H9 (cell line): ENCODE data around the gene CACNA2D4. TPM values are rescaled to one million over a fixed set of nuclear protein-coding genes. Genes with fewer than 3 reads are reported as not detected.

Source experiments
- DNase-seq: peaks from one replicate; pipeline ENCODE4 v3.0.0-alpha.2; 2017
- H2AFZ ChIP-seq: one replicate; pipeline ENCODE4 v1.6.1; 2013; ENCODE audit warnings: mild to moderate bottlenecking, low read length, control low read depth, moderate library complexity
- H2AK5ac ChIP-seq: 2 replicates; pipeline ENCODE4 v1.6.1; 2013; ENCODE audit warnings: low read length, control low read depth, mixed read lengths; ENCODE audit not compliant: insufficient read length
- H2BK120ac ChIP-seq: one replicate; pipeline ENCODE4 v1.6.1; 2013; ENCODE audit warnings: low read depth, mild to moderate bottlenecking, low read length, control low read depth, inconsistent platforms; ENCODE audit not compliant: poor library complexity, severe bottlenecking
- H2BK12ac ChIP-seq: 2 replicates; pipeline ENCODE4 v1.6.1; 2013; ENCODE audit warnings: low read length, control low read depth, mixed read lengths, low read depth; ENCODE audit not compliant: insufficient read length
- H2BK15ac ChIP-seq: 2 replicates; pipeline ENCODE4 v1.6.1; 2013; ENCODE audit warnings: low read depth, low read length, control low read depth
- H2BK20ac ChIP-seq: one replicate; pipeline ENCODE4 v1.6.1; 2013; ENCODE audit warnings: low read depth, mild to moderate bottlenecking, low read length, control low read depth, inconsistent platforms; ENCODE audit not compliant: poor library complexity, severe bottlenecking
- H2BK5ac ChIP-seq: 2 replicates; pipeline ENCODE4 v1.6.1; 2013; ENCODE audit warnings: low read length, control low read depth, mixed read lengths; ENCODE audit not compliant: insufficient read length
- H3K14ac ChIP-seq: 2 replicates; pipeline ENCODE4 v1.6.1; 2013; ENCODE audit warnings: low read length, control low read depth; ENCODE audit not compliant: insufficient read depth
- H3K18ac ChIP-seq: 2 replicates; pipeline ENCODE4 v1.6.1; 2013; ENCODE audit warnings: low read depth, mild to moderate bottlenecking, mixed read lengths, low read length, control low read depth; ENCODE audit not compliant: insufficient read length
- H3K23ac ChIP-seq: 2 replicates; pipeline ENCODE4 v1.6.1; 2013; ENCODE audit warnings: low read length, control low read depth, mixed read lengths, low read depth; ENCODE audit not compliant: insufficient read length
- H3K23me2 ChIP-seq: 2 replicates; pipeline ENCODE4 v1.6.1; 2013; ENCODE audit warnings: low read depth, mild to moderate bottlenecking, mixed read lengths, low read length, control low read depth; ENCODE audit not compliant: insufficient read length, poor library complexity, severe bottlenecking
- H3K27ac ChIP-seq: 2 replicates; pipeline ENCODE4 v1.5.1; 2013; ENCODE audit warnings: low read length, control low read depth, mixed read lengths, low read depth; ENCODE audit not compliant: insufficient read length
- H3K27me3 ChIP-seq: 2 replicates; pipeline ENCODE4 v1.6.1; 2013; ENCODE audit warnings: low read length, control low read depth, inconsistent platforms; ENCODE audit not compliant: insufficient read depth
- H3K4ac ChIP-seq: 2 replicates; pipeline ENCODE4 v1.6.1; 2013; ENCODE audit warnings: low read depth, mild to moderate bottlenecking, control low read depth, inconsistent platforms, low read length, moderate library complexity
- H3K4me1 ChIP-seq: 2 replicates; pipeline ENCODE4 v1.6.1; 2013; ENCODE audit warnings: low read length, control low read depth, inconsistent platforms; ENCODE audit not compliant: insufficient read depth
- H3K4me2 ChIP-seq: 2 replicates; pipeline ENCODE4 v1.6.1; 2013; ENCODE audit warnings: low read length, control low read depth, mixed read lengths; ENCODE audit not compliant: insufficient read length, insufficient read depth
- H3K56ac ChIP-seq: 2 replicates; pipeline ENCODE4 v1.6.1; 2013; ENCODE audit warnings: low read depth, mild to moderate bottlenecking, mixed read lengths, low read length, control low read depth; ENCODE audit not compliant: insufficient read length
- H3K79me1 ChIP-seq: 2 replicates; pipeline ENCODE4 v1.6.1; 2013; ENCODE audit warnings: low read depth, mild to moderate bottlenecking, moderate library complexity, low read length, control low read depth, inconsistent platforms; ENCODE audit not compliant: insufficient read depth, poor library complexity, severe bottlenecking
- H3K79me2 ChIP-seq: 2 replicates; pipeline ENCODE4 v1.6.1; 2013; ENCODE audit warnings: low read length, control low read depth, inconsistent platforms; ENCODE audit not compliant: insufficient read depth
- H3K9ac ChIP-seq: 2 replicates; pipeline ENCODE4 v1.6.1; 2013; ENCODE audit warnings: low read length, control low read depth, mixed read lengths; ENCODE audit not compliant: insufficient read length; ENCODE audit errors: extremely low read depth
- H3K9me3 ChIP-seq: one replicate; pipeline ENCODE4 v1.6.1; 2013; ENCODE audit warnings: low read depth, low read length, inconsistent platforms; ENCODE audit not compliant: control insufficient read depth
- H3T11ph ChIP-seq: one replicate; pipeline ENCODE4 v1.6.1; 2013; ENCODE audit warnings: mild to moderate bottlenecking, low read length, control low read depth, inconsistent platforms
- H4K20me1 ChIP-seq: one replicate; pipeline ENCODE4 v1.6.1; 2013; ENCODE audit not compliant: control insufficient read depth, insufficient read length, insufficient read depth
- H4K5ac ChIP-seq: 2 replicates; pipeline ENCODE4 v1.6.1; 2013; ENCODE audit warnings: low read depth, mild to moderate bottlenecking, mixed read lengths, low read length, control low read depth; ENCODE audit not compliant: insufficient read length
- H4K8ac ChIP-seq: replicated peaks from 2 replicates; pipeline ENCODE4 v1.6.1; 2013; ENCODE audit warnings: low read length, control low read depth, mixed read lengths, low read depth; ENCODE audit not compliant: insufficient read length
- H4K91ac ChIP-seq: 2 replicates; pipeline ENCODE4 v1.6.1; 2013; ENCODE audit warnings: low read depth, mild to moderate bottlenecking, moderate library complexity, mixed read lengths, low read length, control low read depth; ENCODE audit not compliant: insufficient read length
- H3K27ac Mint-ChIP-seq, 3 experiments: 2 replicates in 2 of 3; 3 replicates in 1 of 3; pipeline ENCODE4 v1.8.0; 2020 to 2021; ENCODE audit warnings: mixed read lengths in 3 of 3, mild to moderate bottlenecking in 1 of 3, moderate library complexity in 1 of 3
- H3K27me3 Mint-ChIP-seq: 2 replicates; pipeline ENCODE4 v1.8.0; 2021; ENCODE audit warnings: low read depth, mild to moderate bottlenecking, moderate library complexity, mixed read lengths
- H3K36me3 Mint-ChIP-seq, 3 experiments: 2 replicates in 2 of 3; 3 replicates in 1 of 3; pipeline ENCODE4 v1.8.0; 2020 to 2021; ENCODE audit warnings: low read depth in 3 of 3, mixed read lengths in 3 of 3; ENCODE audit not compliant: insufficient read depth in 1 of 3
- H3K4me1 Mint-ChIP-seq, 2 experiments: 2 replicates each; pipeline ENCODE4 v1.8.0; 2020; ENCODE audit warnings: mixed read lengths in 2 of 2
- H3K4me3 Mint-ChIP-seq, 2 experiments: 2 replicates in 1 of 2; 3 replicates in 1 of 2; pipeline ENCODE4 v1.8.0; 2020 to 2021; ENCODE audit warnings: mild to moderate bottlenecking in 2 of 2, mixed read lengths in 2 of 2, moderate library complexity in 1 of 2
- H3K9me3 Mint-ChIP-seq, 2 experiments: 2 replicates in 1 of 2; 3 replicates in 1 of 2; pipeline ENCODE4 v1.8.0; 2020; ENCODE audit warnings: mild to moderate bottlenecking in 2 of 2, mixed read lengths in 2 of 2, moderate library complexity in 1 of 2
- WGBS: extraction: QIAGEN DNeasy Blood & Tissue Kit; methylation state at CpG from one replicate; pipeline ENCODE4 v1.1.7; 2013; ENCODE audit warnings: missing lambda C conversion rate, low lambda C conversion rate, mixed read lengths; ENCODE audit not compliant: insufficient read length; ENCODE audit errors: extremely low coverage; 5-methylcytosine and 5-hydroxymethylcytosine counted together
- total RNA-seq: library from RNA; stranded (reverse); gene quantifications from 2 replicates; pipeline ENCODE4 v1.2.1, GENCODE V29; 2021
- TF ChIP-seq, protein P1 (sequence below): fragments of 200-600 bp; sonication (generic); conservative IDR thresholded peaks from 3 replicates; pipeline ENCODE4 v1.8.0; 2021; ENCODE audit warnings: antibody characterized with exemption, mild to moderate bottlenecking

The CACNA2D4 gene
- total RNA-seq, 1 experiment from 2014 or later, result 0.79 TPM

DNA sequence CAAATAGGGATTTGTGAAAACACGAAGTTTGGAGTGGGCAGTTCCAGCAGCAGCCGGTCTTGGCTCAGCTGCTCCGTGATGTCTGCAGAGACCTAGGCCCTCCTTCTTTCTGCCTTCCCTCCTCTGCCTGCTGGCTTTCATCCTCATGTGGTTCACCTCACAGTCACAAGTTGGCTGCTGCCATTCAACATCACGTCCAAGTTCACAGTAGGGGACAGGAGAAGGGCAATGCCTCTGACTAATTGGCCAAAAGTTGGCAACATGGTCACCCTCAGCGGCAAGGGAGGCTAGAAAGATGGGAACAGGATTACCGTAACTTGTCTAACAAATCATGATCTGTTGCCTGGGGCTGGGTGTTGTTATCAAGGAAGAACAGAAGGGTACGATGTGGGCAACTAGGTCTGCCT is 7.8 kb upstream of the CACNA2D4 start:
- Histone ChIP-seq H3K23me2 (no peaks in the 10 kb centered on the region), H2AFZ (no peak overlapping the region), H2BK15ac (no peak overlapping the region), H3K4me2 (no peak overlapping the region), H3K23ac (no peak overlapping the region), H4K5ac (no peak overlapping the region), H4K8ac (no peak overlapping the region), H2BK5ac (no peak overlapping the region), H2AK5ac (no peak overlapping the region), H3K4ac (no peak overlapping the region), H3T11ph (no peak overlapping the region), H2BK120ac (no peak overlapping the region), H3K27me3 (no peaks in the 10 kb centered on the region), H2BK12ac (no peak overlapping the region), H3K79me2 (no peaks in the 10 kb centered on the region), H2BK20ac (no peak overlapping the region), H3K9ac (no peak overlapping the region), H3K14ac (no peak overlapping the region), H3K79me1 (no peaks in the 10 kb centered on the region), H4K20me1 (no peaks in the 10 kb centered on the region), H3K9me3 (no peaks in the 10 kb centered on the region), H3K56ac (no peak overlapping the region), H3K4me1 (no peaks in the 10 kb centered on the region), H3K27ac (no peak overlapping the region), H3K18ac (no peak overlapping the region), H4K91ac (no peak overlapping the region)
- Mint-ChIP-seq H3K4me3 (no peak overlapping the region), H3K27me3 (peaks cover 4% of the 10 kb centered on the region), H3K4me1 (peaks cover 2 to 8% of the 10 kb centered on the region in 2 experiments; a peak in 1 of 4 replicates), H3K9me3 (no peaks in the 10 kb centered on the region), H3K36me3 (no peaks in the 10 kb centered on the region; a peak in 1 of 7 replicates), H3K27ac (no peak overlapping the region)
- peak; percentile 22 for DNase-seq
- WGBS, result no CpG with 5 or more reads among the region's 7 CpGs
- TF ChIP-seq, protein P1, sequence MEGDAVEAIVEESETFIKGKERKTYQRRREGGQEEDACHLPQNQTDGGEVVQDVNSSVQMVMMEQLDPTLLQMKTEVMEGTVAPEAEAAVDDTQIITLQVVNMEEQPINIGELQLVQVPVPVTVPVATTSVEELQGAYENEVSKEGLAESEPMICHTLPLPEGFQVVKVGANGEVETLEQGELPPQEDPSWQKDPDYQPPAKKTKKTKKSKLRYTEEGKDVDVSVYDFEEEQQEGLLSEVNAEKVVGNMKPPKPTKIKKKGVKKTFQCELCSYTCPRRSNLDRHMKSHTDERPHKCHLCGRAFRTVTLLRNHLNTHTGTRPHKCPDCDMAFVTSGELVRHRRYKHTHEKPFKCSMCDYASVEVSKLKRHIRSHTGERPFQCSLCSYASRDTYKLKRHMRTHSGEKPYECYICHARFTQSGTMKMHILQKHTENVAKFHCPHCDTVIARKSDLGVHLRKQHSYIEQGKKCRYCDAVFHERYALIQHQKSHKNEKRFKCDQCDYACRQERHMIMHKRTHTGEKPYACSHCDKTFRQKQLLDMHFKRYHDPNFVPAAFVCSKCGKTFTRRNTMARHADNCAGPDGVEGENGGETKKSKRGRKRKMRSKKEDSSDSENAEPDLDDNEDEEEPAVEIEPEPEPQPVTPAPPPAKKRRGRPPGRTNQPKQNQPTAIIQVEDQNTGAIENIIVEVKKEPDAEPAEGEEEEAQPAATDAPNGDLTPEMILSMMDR, result no peak
